ENCODE data around the gene FRMD8. TPM values are rescaled to one million over a fixed set of nuclear protein-coding genes. Genes with fewer than 3 reads are reported as not detected.

Gene FRMD8
- total and polyA plus RNA-seq, 4 donors: 16.8 to 39.5 (median 23.5) TPM

DNA sequence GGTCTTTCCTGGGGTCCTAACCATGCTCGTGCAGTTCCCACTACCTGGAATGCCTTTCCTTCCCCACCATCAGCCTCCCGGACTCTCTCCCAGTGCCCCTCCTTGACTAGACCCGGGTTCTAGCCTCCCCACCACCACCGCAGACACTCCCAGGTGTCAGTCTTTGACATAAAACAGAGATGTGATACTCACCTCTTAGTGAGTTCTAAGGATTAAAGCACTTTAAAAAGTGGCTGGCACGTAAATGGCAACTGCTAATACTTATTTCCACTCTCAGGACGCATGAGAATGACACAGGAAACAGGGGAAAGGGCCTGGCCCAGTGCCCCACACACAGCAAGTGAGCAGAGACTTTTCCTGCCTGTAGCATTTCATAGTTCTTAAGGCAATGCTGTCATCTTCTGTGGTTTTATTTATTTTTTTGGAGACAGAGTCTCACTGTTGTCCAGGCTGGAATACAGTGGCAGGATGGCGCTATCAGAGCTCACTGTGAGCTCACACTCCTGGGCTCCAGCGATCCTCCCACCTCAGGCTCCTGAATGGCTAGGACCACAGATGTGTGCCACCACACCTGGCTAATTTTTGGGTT is 2.0 kb upstream of the FRMD8 start:
- no peaks in the 10 kb centered on the region for H3K4me1 ChIP-seq (ENCODE audit: control insufficient read depth in 1 of 2, insufficient read depth in 2 of 2, low read length in 2 of 2)
- no peaks in the 10 kb centered on the region for H3K27me3 ChIP-seq (ENCODE audit: control insufficient read depth in 1 of 2, insufficient read depth in 2 of 2, low read length in 1 of 2)
- H3K4me3 ChIP-seq (ENCODE audit: low read length in 2 of 2): no peak overlapping the region
- DNase-seq: no peak
- peak overlapping the region in 1 of 2 donors; percentile 6 for H3K27ac ChIP-seq (ENCODE audit: low read depth in 1 of 2, low read length in 2 of 2)
- intact Hi-C loops (cut with DNase I): loop anchor here (5.0 kb wide), 2 partner anchors 33 to 83 kb away; no protein-coding TSS in a partner anchor
- no peaks in the 10 kb centered on the region for H3K36me3 ChIP-seq (ENCODE audit: control insufficient read depth in 1 of 2, insufficient read depth in 2 of 2, low read length in 1 of 2)
- no peak for ATAC-seq (ENCODE audit: low FRiP score)
- no peaks in the 10 kb centered on the region for H3K9me3 ChIP-seq (ENCODE audit: control insufficient read depth, low read length)
- 78 to 80% methylated on average over 8 of the region's 8 CpGs for WGBS, 2 donors

DNA sequence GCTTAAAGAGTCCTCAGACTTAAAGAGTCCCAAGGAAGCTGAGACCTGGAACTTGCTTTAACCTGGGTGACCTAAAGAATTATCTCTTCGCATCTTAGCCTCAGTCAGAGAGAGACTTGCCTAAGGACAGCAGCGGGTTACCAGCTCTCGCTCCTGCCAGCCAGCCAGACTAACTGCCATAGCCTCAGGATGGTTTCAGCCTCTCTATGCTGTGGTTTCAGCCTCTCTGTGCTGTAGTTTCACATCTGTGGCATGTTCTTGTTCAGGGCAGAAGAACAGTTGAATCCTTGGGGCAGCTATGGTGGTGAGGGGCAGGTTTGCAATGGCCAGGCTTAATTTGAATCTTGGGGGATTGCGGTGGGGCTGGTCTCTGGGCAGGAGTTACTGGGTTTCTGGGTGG is 2.3 kb downstream of the FRMD8 start:
- Histone ChIP-seq H3K9me3 (ENCODE audit: control insufficient read depth, low read length) (no peaks in the 10 kb centered on the region), H3K4me1 (ENCODE audit: control insufficient read depth in 1 of 2, insufficient read depth in 2 of 2, low read length in 2 of 2) (no peaks in the 10 kb centered on the region), H3K27me3 (ENCODE audit: control insufficient read depth in 1 of 2, insufficient read depth in 2 of 2, low read length in 1 of 2) (no peaks in the 10 kb centered on the region), H3K27ac (ENCODE audit: low read depth in 1 of 2, low read length in 2 of 2) (no peak overlapping the region), H3K4me3 (ENCODE audit: low read length in 2 of 2) (no peak overlapping the region), H3K36me3 (ENCODE audit: control insufficient read depth in 1 of 2, insufficient read depth in 2 of 2, low read length in 1 of 2) (no peaks in the 10 kb centered on the region)
- ATAC-seq (ENCODE audit: low FRiP score): no peak
- WGBS, 2 donors: 92 to 96% methylated on average over 4 of the region's 4 CpGs
- no peak for DNase-seq
- intact Hi-C loops (cut with DNase I): no loop called here

DNA sequence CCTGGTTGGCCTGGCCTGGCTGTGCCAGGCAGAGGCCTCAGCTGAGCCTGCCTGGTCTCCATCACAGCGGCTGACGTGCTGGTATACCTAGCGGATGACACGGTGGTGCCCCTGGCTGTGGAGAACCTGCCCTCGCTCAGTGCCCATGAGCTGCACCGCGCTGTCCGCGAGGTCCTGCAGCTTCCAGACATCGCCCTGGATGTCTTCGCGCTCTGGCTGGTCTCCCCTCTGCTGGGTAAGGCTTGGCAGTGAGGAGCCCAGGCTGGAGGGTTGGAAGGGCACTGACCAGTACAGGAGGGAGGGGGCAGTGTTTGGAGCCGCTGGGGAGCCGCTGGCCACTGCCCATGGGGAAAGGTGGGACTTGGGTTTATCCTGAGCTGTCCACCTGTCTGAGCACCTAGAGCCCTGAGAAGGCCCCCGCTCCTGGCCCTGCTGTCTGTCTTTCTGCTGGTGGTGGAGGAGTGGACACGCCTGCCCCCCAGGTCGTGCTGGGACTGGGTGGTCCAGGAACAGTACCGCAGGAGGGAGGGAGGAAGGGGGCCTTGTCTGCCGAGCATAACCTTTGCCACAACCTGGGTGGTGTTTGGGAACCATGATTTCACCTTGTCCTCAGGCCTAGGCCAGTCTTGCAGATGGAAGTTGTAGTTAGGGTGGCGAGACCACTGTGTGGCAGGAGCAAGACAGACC is 3.0 kb downstream of the FRMD8 start:
- intact Hi-C loops (cut with DNase I): no loop called here
- 84 to 91% methylated on average over 17 to 20 of the region's 20 CpGs for WGBS, 2 donors
- Histone ChIP-seq H3K4me3 (ENCODE audit: low read length in 2 of 2) (no peak overlapping the region), H3K4me1 (ENCODE audit: control insufficient read depth in 1 of 2, insufficient read depth in 2 of 2, low read length in 2 of 2) (no peaks in the 10 kb centered on the region), H3K27me3 (ENCODE audit: control insufficient read depth in 1 of 2, insufficient read depth in 2 of 2, low read length in 1 of 2) (no peaks in the 10 kb centered on the region), H3K9me3 (ENCODE audit: control insufficient read depth, low read length) (no peaks in the 10 kb centered on the region), H3K27ac (ENCODE audit: low read depth in 1 of 2, low read length in 2 of 2) (no peak overlapping the region), H3K36me3 (ENCODE audit: control insufficient read depth in 1 of 2, insufficient read depth in 2 of 2, low read length in 1 of 2) (no peaks in the 10 kb centered on the region)
- DNase-seq: no peak
- no peak for ATAC-seq (ENCODE audit: low FRiP score)

DNA sequence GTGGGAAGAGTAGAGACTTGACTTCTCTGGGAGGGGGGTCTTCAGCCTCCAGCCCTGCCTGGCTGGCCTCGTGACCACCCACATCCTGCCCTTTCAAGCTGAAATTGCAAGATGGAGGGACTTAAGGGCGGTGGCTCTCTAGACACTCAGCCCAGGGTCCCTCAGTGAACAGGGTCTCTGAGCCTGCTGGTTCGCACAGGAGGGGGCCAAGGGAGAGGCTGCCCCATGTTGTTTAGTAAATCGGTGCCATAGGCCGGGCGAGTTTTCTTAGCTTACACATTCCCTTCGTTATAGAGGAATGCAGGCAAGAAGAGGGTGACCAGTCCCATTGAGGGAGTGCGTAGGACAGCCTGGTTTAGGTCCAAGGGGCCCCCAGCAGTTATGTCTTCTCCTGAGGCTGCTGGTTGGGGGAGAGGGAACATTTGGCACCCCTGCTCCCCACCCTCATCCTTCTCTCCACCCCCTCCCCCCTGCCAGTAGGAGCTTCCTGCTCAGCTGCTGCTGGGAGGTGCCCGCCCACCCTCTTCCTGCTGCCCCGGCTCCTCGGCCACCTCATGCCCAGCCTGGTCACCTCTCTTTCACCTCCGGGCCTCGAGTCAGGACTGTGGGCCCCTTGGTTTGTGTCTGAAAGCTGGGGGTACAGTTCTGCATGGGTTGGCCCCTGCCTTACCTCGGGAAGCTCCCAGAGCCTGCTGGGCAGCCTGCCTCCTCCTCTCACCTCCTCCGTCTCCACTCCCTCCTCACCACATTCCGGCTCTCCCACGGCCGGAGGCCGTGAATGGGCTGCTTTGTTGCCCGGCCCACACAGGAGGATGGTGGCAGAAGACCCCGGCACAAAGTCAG is 3.9 kb downstream of the FRMD8 start:
- H3K36me3 ChIP-seq (ENCODE audit: control insufficient read depth in 1 of 2, insufficient read depth in 2 of 2, low read length in 1 of 2): no peaks in the 10 kb centered on the region
- no peaks in the 10 kb centered on the region for H3K27me3 ChIP-seq (ENCODE audit: control insufficient read depth in 1 of 2, insufficient read depth in 2 of 2, low read length in 1 of 2)
- intact Hi-C loops (cut with DNase I): no loop called here
- H3K4me3 ChIP-seq (ENCODE audit: low read length in 2 of 2): no peak overlapping the region
- H3K9me3 ChIP-seq (ENCODE audit: control insufficient read depth, low read length): no peaks in the 10 kb centered on the region
- no peak for DNase-seq
- ATAC-seq (ENCODE audit: low FRiP score): no peak
- WGBS, 2 donors: 55 to 56% methylated on average over 21 of the region's 21 CpGs
- H3K4me1 ChIP-seq (ENCODE audit: control insufficient read depth in 1 of 2, insufficient read depth in 2 of 2, low read length in 2 of 2): no peaks in the 10 kb centered on the region
- H3K27ac ChIP-seq (ENCODE audit: low read depth in 1 of 2, low read length in 2 of 2): no peak overlapping the region

DNA sequence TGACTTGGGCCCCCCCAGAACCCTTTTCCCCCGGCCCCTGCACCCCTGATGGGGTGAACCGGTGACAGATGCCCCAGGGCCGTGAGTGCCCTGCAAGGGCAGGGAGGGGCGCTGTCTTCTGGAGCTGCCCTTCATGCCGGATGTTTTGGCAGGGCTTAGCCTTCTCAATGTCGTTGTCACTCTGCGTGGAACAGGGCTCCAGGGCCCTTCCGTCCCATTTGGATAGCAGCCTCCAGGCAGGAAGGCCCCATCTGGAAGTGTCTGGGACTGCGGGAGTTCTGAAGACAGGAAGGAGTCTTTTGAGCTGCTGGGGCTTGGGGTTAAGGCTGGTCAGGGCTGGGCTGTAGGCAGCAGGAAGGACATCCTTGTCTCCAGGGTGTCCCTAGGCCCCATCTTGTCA is 4.6 kb downstream of the FRMD8 start:
- DNase-seq (no peak), ATAC-seq (ENCODE audit: low FRiP score) (no peak)
- Histone ChIP-seq H3K9me3 (ENCODE audit: control insufficient read depth, low read length) (no peaks in the 10 kb centered on the region), H3K36me3 (ENCODE audit: control insufficient read depth in 1 of 2, insufficient read depth in 2 of 2, low read length in 1 of 2) (no peaks in the 10 kb centered on the region), H3K27ac (ENCODE audit: low read depth in 1 of 2, low read length in 2 of 2) (no peak overlapping the region), H3K4me1 (ENCODE audit: control insufficient read depth in 1 of 2, insufficient read depth in 2 of 2, low read length in 2 of 2) (no peaks in the 10 kb centered on the region), H3K27me3 (ENCODE audit: control insufficient read depth in 1 of 2, insufficient read depth in 2 of 2, low read length in 1 of 2) (no peaks in the 10 kb centered on the region), H3K4me3 (ENCODE audit: low read length in 2 of 2) (no peak overlapping the region)
- intact Hi-C loops (cut with DNase I): no loop called here
- WGBS, 2 donors: 48 to 50% methylated on average over 9 of the region's 9 CpGs

DNA sequence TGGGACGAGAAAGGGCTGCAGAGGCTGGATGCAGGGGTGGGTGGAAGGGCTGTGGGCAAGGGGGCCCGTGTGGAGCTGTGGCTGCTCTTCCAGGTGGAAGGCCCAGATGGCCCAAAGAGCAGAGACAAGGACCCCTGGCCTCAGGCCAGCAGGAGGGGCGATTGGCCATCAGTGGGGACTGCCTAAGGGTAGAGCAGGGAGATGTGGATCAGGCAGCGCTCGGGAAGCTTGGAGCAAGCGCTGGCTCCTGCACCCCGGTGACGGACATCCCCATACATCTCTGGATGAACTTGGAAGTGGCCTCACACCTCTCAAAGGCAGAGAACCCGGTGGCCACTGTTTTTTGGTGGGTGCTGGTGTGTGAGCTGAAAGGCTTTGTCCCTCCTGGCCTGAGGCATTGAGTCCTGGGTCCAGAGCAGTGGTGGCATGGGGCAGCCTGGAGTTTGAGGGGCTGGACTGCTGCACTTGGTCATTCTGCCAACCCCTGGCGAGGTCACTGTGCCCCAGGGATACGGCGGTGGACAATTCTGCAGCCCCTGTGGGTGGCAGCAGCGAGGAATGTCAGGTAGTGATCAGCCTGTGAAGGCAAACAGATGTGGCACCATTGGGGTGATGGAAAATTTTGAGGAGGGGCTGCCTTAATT is 5.9 kb downstream of the FRMD8 start:
- DNase-seq: no peak
- WGBS, 2 donors: 76 to 82% methylated on average over 13 of the region's 13 CpGs
- ATAC-seq (ENCODE audit: low FRiP score): no peak
- no peak overlapping the region for H3K4me3 ChIP-seq (ENCODE audit: low read length in 2 of 2)
- H3K4me1 ChIP-seq (ENCODE audit: control insufficient read depth in 1 of 2, insufficient read depth in 2 of 2, low read length in 2 of 2): no peaks in the 10 kb centered on the region
- H3K27me3 ChIP-seq (ENCODE audit: control insufficient read depth in 1 of 2, insufficient read depth in 2 of 2, low read length in 1 of 2): no peaks in the 10 kb centered on the region
- intact Hi-C loops (cut with DNase I): no loop called here
- no peak overlapping the region for H3K27ac ChIP-seq (ENCODE audit: low read depth in 1 of 2, low read length in 2 of 2)
- H3K9me3 ChIP-seq (ENCODE audit: control insufficient read depth, low read length): no peaks in the 10 kb centered on the region
- no peaks in the 10 kb centered on the region for H3K36me3 ChIP-seq (ENCODE audit: control insufficient read depth in 1 of 2, insufficient read depth in 2 of 2, low read length in 1 of 2)

DNA sequence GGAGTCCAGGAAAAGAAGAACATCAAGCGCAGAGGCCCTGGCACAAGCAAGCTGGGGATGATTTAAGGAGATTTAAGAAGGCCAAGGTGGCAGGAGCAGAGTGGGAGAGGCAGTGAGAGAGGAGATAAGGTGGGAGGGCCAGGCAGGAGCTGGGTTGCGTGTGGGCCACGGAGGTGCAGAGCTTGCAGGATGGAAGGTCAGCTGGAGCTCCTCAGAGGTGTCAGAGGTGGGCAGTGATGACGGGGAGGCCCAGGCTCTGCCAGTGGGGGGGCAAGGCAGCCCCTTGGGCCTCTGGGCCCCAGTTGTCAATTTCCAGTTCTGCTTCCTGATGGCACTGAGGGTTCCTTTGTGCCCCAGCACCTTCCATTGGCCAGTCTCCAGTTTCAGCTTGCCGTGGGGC is 6.5 kb downstream of the FRMD8 start:
- intact Hi-C loops (cut with DNase I): no loop called here
- DNase-seq: no peak
- ATAC-seq (ENCODE audit: low FRiP score): no peak
- Histone ChIP-seq H3K36me3 (ENCODE audit: control insufficient read depth in 1 of 2, insufficient read depth in 2 of 2, low read length in 1 of 2) (no peaks in the 10 kb centered on the region), H3K4me1 (ENCODE audit: control insufficient read depth in 1 of 2, insufficient read depth in 2 of 2, low read length in 2 of 2) (no peaks in the 10 kb centered on the region), H3K27me3 (ENCODE audit: control insufficient read depth in 1 of 2, insufficient read depth in 2 of 2, low read length in 1 of 2) (no peaks in the 10 kb centered on the region), H3K9me3 (ENCODE audit: control insufficient read depth, low read length) (no peaks in the 10 kb centered on the region), H3K27ac (ENCODE audit: low read depth in 1 of 2, low read length in 2 of 2) (no peak overlapping the region), H3K4me3 (ENCODE audit: low read length in 2 of 2) (no peak overlapping the region)
- 77 to 85% methylated on average over 5 of the region's 5 CpGs for WGBS, 2 donors

DNA sequence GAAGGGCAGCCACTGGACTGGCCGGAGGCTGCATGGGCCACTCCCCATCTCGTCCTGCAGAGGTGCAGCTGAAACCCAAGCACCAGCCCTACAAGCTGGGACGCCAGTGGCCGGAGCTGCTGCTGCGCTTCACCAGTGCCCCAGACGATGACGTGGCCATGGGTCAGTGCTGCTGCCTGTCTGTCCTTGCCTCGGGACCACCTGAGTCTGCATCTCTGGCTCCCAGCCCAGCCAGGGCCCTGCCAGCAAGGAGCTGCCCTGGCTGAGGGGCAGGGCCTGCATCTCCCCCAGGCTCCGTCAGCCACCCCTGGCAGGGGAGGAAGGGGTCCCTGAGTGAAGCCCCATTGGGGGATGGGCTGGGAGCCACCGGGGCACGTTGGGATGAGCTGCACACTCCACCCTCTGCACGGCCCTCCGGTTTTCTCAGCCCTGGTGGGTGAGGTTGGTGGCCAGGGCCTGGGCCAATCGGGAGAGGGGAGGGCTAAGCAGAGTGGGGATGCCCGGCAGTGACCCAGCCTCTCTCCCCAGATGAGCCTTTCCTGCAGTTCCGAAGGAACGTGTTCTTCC is 7.2 kb downstream of the FRMD8 start:
- Histone ChIP-seq H3K9me3 (ENCODE audit: control insufficient read depth, low read length) (no peaks in the 10 kb centered on the region), H3K27me3 (ENCODE audit: control insufficient read depth in 1 of 2, insufficient read depth in 2 of 2, low read length in 1 of 2) (no peaks in the 10 kb centered on the region), H3K36me3 (ENCODE audit: control insufficient read depth in 1 of 2, insufficient read depth in 2 of 2, low read length in 1 of 2) (no peaks in the 10 kb centered on the region), H3K4me3 (ENCODE audit: low read length in 2 of 2) (no peak overlapping the region), H3K4me1 (ENCODE audit: control insufficient read depth in 1 of 2, insufficient read depth in 2 of 2, low read length in 2 of 2) (no peaks in the 10 kb centered on the region), H3K27ac (ENCODE audit: low read depth in 1 of 2, low read length in 2 of 2) (no peak overlapping the region)
- ATAC-seq (ENCODE audit: low FRiP score) (no peak), DNase-seq (no peak)
- intact Hi-C loops (cut with DNase I): no loop called here
- 82 to 84% methylated on average over 17 of the region's 17 CpGs for WGBS, 2 donors

Data from aorta (tissue), 5 donors.